Tongue (tissue), 2 donors: Measurements from ENCODE around the gene KLRK1. TPM values are rescaled to one million over a fixed set of nuclear protein-coding genes. Genes with fewer than 3 reads are reported as not detected.
"Not testable (repeated sequence)": the region's sequence is repeated elsewhere in the genome, so short reads cannot be mapped to it uniquely, and the experiment has no call there.

Experiments
- DNase-seq: peaks from one replicate; pipeline ENCODE4 v3.0.0-alpha.2; 2015
- total RNA-seq: library from RNA; depleted of rRNA; stranded (reverse); fragments of >200 nt; gene quantifications from one replicate; pipeline ENCODE4 v1.2.3, GENCODE V29; 2014

The KLRK1 gene
- total RNA-seq, 1 donor from 2014 or later, result 1.7 TPM

DNA sequence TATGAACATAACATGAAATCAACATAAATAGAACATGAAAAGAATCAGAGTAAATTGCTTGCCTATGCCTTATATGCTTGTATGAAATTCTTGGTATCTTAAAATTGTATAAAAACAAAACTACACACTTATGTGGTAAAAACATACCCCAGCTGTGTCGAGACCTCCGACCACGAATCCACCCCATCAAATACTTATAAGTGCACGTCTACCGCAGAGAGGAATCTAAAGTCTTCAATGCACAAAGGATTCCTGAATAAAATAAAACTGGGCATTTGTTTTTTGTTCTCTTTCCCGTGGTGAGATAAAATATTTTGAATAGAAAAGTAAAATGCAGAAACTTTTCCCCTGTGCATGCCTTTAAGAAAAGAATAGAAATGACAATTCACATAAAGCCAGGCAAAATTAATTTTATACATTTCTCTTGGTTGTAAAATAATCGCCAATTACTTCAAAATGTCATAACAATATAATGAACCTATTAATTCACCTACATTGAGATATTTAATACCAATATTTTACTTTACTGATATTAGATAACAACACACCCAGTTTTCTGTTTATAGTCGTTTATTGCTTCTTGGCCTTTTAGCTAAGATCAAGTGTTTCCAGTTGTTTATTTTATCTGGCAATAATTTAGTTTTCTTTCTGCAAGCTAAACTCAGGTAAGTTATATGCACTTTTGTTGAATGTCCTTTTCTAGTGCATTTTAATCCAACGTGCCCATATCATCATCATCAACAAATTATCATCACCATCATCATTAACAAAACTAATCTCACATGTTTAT, 1.0 kb downstream of the KLRK1 start:
- no peak for DNase-seq

DNA sequence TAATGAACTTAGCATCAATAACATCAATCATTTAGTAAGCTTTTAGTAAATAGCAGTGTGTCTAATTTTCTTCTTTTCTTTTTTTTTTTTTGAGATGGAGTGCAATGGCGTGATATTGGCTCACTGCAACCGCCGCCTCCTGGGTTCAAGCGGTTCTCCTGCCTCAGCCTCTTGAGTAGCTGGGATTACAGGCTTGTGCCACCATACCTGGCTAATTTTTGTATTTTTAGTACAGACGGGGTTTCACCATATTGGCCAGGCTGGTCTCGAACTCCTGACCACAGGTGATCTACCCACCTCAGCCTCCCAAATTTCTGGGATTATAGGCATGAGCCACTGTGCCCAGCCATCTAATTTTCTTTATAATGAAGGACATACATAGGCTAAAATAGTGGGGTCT, 2.3 kb downstream of the KLRK1 start:
- not testable (repeated sequence) for DNase-seq

DNA sequence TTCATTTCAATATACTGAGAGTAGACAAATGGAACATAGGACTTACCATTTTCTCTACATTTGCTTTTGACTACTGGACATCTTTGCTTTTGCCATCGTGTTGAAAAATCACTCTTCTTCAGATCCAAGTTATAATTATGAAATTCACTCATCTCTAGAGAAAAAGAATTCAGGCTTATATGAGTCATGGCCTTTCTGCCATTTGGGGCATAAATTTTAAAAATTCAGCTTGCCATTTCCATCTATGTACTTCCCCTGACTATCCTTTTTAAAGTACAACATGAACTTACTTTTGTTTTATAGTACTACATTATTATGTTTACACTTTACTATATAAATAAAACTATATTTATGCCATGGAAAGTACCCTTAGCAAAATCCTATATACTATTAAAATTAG, 3.0 kb downstream of the KLRK1 start:
- no peak for DNase-seq

- DNase-seq, result no peak
Observed at GRCh38 chr12:10385166-10385613, 4.7 kb downstream of the KLRK1 start.

- no peak for DNase-seq
Observed at GRCh38 chr12:10384191-10384590, 5.7 kb downstream of the KLRK1 start.

GRCh38 chr12:10381928-10382628, 7.8 kb downstream of the KLRK1 start:
- no peak for DNase-seq

DNA sequence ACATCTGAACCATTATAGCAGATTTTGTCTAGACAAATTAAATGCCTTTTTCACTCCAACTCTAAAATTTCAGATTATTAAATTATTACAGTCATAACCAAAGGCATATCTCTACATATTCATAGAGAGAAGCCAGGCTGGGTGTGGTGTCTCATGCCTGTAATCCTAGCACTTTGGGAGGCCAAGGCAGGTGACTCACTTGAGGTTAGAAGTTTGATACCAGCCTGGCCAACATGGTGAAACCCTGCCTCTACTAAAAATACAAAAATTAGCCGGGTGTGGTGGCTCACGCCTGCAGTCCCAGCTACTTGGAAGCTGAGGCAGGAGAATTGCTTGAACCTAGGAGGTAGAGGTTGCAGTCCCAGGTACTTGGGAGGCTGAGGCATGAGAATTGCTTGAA, 11.1 kb downstream of the KLRK1 start:
- not testable (repeated sequence) for DNase-seq

- DNase-seq, result no peak
Observed at GRCh38 chr12:10374624-10375018, 15.2 kb downstream of the KLRK1 start.

GRCh38 chr12:10372559-10372958, 17.3 kb downstream of the KLRK1 start:
- DNase-seq, result no peak

- not testable (repeated sequence) for DNase-seq
Observed at GRCh38 chr12:10371893-10372535, 17.8 kb downstream of the KLRK1 start.

DNA sequence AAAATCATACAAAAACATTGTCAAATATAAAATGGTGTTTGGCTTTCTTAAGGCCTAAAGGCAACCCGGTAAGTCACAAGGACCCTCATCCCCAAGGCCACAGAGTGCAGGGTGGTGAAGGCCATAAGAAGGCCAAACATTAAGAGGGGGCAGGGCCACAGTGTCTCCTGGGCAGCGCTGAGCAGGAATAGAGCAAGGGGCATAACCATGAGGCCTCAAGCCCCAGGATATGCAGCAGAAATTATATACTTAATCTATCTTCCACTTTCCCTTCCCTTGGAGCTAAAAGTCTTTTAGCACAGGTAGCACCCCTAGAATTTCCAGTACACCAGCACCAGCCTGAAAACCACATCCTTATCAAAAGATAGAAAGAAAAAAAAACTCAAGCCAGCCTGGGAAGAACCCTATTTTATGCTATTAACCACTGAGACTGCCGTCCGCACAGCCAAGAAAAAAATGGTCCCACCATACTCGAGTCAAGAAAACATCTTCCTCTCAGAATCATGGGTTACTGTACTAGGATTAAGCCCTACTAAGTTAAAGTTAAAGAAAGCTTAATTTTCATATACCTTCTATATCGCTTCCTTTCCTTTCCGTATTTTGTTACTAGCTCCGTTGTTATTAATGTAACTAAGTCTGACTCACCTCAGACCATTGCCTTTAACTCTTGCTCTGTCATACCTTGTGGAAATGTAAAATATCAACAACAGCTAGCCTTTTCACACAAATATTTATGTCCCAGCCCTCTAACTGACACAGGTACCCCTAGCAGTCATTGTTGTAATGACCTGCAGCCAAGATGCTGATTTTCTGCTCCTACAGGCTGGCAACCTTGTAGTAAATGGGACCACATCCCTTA, 20.1 kb downstream of the KLRK1 start:
- no peak for DNase-seq

GRCh38 chr12:10368206-10369171, 21.4 kb downstream of the KLRK1 start:
- no peak for DNase-seq

DNA sequence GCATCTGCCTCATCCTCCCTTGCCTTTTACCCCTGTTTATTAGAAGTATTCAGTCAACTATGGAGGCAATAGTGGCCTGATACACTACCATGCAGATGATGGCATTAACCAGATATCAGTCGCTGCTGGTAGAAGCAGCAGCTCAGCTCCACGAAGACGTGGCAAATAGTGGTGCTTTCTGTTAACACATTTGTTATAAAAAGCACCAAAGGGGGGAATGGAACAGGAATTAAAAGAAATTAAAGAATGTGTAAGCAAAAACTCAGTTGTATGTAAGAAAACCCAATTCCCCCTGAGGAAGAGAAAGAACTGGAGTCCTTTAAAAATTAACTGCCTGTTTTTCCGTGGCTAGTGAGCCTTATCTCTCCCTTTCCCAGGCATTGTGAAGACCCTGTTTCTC, 22.1 kb downstream of the KLRK1 start:
- DNase-seq, result not testable (repeated sequence)

DNA sequence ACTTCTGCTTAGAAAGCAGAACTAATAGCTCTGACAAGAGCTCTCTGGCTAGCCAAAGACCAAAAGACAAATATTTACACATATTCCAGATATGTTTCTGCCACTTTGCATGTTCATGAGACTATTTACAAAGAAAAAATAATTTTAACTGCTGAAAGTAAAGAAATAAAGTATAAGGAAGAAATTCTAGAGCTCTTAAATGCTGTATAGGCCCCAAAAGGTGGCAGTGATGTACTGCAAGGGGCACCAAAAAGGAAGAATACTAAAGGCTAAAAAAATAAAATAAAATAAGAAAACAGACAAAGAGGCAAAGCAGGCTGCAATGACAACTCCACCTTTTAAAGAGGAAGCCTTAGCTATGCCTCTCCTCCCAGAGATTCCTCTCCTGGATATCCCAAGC, 23.0 kb downstream of the KLRK1 start:
- peak; percentile 50 for DNase-seq

DNA sequence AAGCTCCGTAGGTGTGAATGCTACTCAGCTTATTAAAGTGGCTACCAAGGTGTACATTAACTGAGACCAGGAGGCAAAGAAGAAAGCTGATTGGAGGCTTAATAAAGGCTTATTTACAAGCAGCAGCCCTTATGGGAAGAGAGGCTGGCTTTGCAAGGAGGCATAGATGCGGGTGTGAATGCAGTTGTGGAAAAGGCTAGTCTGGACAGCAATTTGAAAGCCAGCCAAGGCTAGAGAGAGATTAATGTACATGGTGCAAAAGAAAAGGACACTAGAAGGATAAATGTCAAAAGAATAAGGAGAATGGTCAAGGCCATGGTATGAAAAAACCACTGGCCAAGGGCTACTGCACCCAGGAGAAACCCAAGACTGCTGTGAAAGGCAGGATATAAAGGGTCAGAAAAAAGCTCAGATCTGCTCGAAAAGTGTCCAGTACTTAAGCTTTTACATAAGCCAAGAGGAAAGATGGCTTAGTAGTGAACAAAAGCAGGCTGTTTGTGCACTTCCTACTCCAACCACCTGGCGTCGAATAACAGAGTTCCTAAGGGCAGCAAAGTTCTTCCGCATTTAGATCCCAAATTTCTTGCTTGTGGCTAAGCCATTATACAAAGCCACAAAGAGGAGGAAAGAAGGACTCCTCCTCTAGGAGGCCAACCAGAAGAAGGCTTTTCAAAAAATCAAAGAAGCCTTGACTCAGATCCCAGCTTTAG, 24.0 kb downstream of the KLRK1 start:
- peak; percentile 38 for DNase-seq

GRCh38 chr12:10364815-10365622, 24.8 kb downstream of the KLRK1 start:
- peak; percentile 92 for DNase-seq

DNA sequence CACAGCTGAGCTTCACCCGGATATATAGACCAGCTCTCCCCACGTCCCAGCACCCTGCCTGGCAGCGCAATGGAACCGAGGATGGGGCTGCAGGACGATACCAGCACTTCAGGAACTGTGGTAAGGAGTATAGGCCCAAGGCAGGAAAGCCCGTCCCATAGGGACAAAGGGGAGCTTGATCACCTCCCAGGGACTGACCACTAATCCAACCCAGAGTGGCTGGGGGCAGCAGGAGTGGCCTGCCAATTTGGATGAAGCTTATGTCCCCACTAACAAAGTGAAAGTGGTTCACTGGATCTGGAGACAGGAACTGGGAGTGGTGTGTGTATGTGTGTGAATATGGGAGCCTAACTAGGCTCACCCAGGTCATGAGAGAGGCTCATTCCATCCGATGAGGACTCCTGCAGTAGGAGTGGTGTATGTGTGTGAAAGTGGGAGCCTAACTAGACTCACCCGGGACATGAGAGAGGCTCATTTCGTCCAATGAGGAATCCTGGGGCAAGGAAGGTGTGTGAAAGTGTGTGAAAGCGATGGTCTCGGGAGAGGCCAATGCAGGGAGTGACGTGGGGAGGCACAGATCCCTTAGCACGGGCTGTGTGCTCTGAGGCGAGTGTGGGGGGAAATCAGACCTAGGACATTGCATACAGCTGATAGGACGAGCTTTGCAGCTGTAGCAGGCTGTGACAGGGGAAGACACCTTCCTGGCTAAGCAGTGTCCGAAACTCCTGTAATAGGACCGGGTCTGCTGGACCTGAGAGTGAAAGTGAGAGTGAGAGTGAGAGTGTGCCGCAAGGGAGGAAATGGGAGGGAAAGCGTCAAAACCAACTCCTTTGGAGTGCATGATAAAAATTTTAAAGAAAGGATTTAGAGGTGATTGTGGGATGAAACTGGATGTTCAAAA, 25.7 kb downstream of the KLRK1 start:
- peak; percentile 76 for DNase-seq

DNA sequence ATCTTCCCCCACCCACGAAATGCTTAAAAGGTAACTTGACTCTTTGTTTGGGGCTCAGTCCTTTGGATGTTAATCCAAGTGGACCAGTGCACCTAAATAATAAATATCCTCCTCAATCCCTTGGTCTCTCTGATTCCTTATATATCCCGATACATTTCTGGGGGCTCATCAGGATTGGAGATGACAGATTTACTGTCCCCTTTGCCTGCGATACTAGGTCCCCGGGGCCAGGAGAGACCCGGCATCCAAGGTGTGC, 26.3 kb downstream of the KLRK1 start:
- peak; percentile 29 for DNase-seq
